CD14-positive monocyte (primary cell): ENCODE data around the gene SELENOF. TPM values are rescaled to one million over a fixed set of nuclear protein-coding genes. Genes with fewer than 3 reads are reported as not detected.

Experiments
- DNase-seq, 3 donors: peaks; one replicate each; pipeline ENCODE4 v3.0.0-alpha.2; 2011 to 2022
- H2AFZ ChIP-seq: 2 replicates; pipeline ENCODE4 v1.6.0; 2012; ENCODE audit warnings: mild to moderate bottlenecking, low read depth, low read length, inconsistent platforms; ENCODE audit not compliant: insufficient read depth, poor library complexity, severe bottlenecking
- H3K27ac ChIP-seq, 2 donors: 1 replicate in 1 of 2; 2 replicates in 1 of 2; pipeline ENCODE4 v1.5.1; 2012 to 2013; ENCODE audit warnings: low read length in 2 of 2, control low read depth in 1 of 2, inconsistent platforms in 1 of 2, low read depth in 1 of 2, mild to moderate bottlenecking in 1 of 2
- H3K27me3 ChIP-seq, 2 donors: one replicate each; pipeline versions ENCODE4 v1.6.0 to v1.6.1; 2011 to 2013; ENCODE audit warnings: low read length in 2 of 2; ENCODE audit not compliant: control insufficient read depth in 2 of 2, insufficient read depth in 2 of 2
- H3K36me3 ChIP-seq, 2 donors: replicated peaks in 1 of 2; 1 replicate in 1 of 2; 2 replicates in 1 of 2; pipeline versions ENCODE4 v1.5.1 to v1.6.1; 2012 to 2013; ENCODE audit warnings: low read length in 2 of 2, control low read depth in 1 of 2, inconsistent platforms in 1 of 2, mild to moderate bottlenecking in 1 of 2; ENCODE audit not compliant: insufficient read depth in 2 of 2, control insufficient read depth in 1 of 2
- H3K4me1 ChIP-seq, 2 donors: 1 replicate in 1 of 2; 2 replicates in 1 of 2; pipeline versions ENCODE4 v1.5.1 to v1.6.1; 2012 to 2013; ENCODE audit warnings: low read length in 2 of 2, control low read depth in 1 of 2, inconsistent platforms in 1 of 2, mild to moderate bottlenecking in 1 of 2, moderate library complexity in 1 of 2; ENCODE audit not compliant: insufficient read depth in 2 of 2, control insufficient read depth in 1 of 2
- H3K4me2 ChIP-seq: replicated peaks from 2 replicates; pipeline ENCODE3; 2012; ENCODE audit warnings: low read length, moderate library complexity, mild to moderate bottlenecking; ENCODE audit not compliant: poor library complexity, severe bottlenecking; ENCODE audit errors: extremely low read depth
- H3K4me3 ChIP-seq, 3 experiments: fragments of 200-600 bp in 1 of 3; sonication (generic) in 1 of 3; replicated peaks in 1 of 3; 1 replicate in 2 of 3; 2 replicates in 1 of 3; pipeline ENCODE4 v1.5.1; 2011 to 2013; ENCODE audit warnings: low read length in 3 of 3, mild to moderate bottlenecking in 3 of 3, control low read depth in 2 of 3, low read depth in 2 of 3, inconsistent platforms in 1 of 3, moderate library complexity in 1 of 3
- H3K79me2 ChIP-seq: 2 replicates; pipeline ENCODE4 v1.6.0; 2012; ENCODE audit warnings: mild to moderate bottlenecking, control low read depth, inconsistent platforms, low read length, moderate library complexity; ENCODE audit not compliant: insufficient read depth
- H3K9ac ChIP-seq: 2 replicates; pipeline ENCODE4 v1.6.0; 2017; ENCODE audit warnings: low read length, mild to moderate bottlenecking; ENCODE audit not compliant: insufficient read depth, poor library complexity, severe bottlenecking
- H3K9me3 ChIP-seq, 2 donors: replicated peaks in 1 of 2; 1 replicate in 1 of 2; 2 replicates in 1 of 2; pipeline versions ENCODE4 v1.5.1 to v1.6.1; 2012 to 2013; ENCODE audit warnings: low read length in 2 of 2, control low read depth in 1 of 2; ENCODE audit not compliant: control insufficient read depth in 1 of 2, insufficient read depth in 1 of 2
- H4K20me1 ChIP-seq: 2 replicates; pipeline ENCODE4 v1.6.0; 2012; ENCODE audit warnings: mild to moderate bottlenecking, low read length, control low read depth, moderate library complexity; ENCODE audit not compliant: insufficient read depth
- H3K27ac Mint-ChIP-seq, 7 donors: one replicate each; pipeline ENCODE4 v1.8.0; 2020; ENCODE audit warnings: mild to moderate bottlenecking in 7 of 7, mixed read lengths in 7 of 7, moderate library complexity in 6 of 7, inconsistent platforms in 2 of 7
- H3K27me3 Mint-ChIP-seq, 3 donors: one replicate each; pipeline ENCODE4 v1.8.0; 2021 to 2022; ENCODE audit warnings: low read depth in 3 of 3, mild to moderate bottlenecking in 3 of 3, mixed read lengths in 3 of 3, moderate library complexity in 3 of 3, inconsistent platforms in 1 of 3
- H3K36me3 Mint-ChIP-seq, 2 donors: one replicate each; pipeline ENCODE4 v1.8.0; 2020; ENCODE audit warnings: mixed read lengths in 2 of 2, inconsistent platforms in 1 of 2, mild to moderate bottlenecking in 1 of 2
- H3K4me1 Mint-ChIP-seq: one replicate; pipeline ENCODE4 v1.8.0; 2020; ENCODE audit warnings: mild to moderate bottlenecking, mixed read lengths
- H3K4me3 Mint-ChIP-seq, 2 donors: one replicate each; pipeline ENCODE4 v1.8.0; 2020; ENCODE audit warnings: mild to moderate bottlenecking in 2 of 2, mixed read lengths in 2 of 2, moderate library complexity in 1 of 2
- H3K9me3 Mint-ChIP-seq, 7 donors: one replicate each; pipeline ENCODE4 v1.8.0; 2020 to 2022; ENCODE audit warnings: mixed read lengths in 7 of 7, mild to moderate bottlenecking in 6 of 7, moderate library complexity in 6 of 7, inconsistent platforms in 2 of 7
- WGBS: methylation state at CpG from one replicate; pipeline ENCODE4 v1.1.5; 2013; ENCODE audit warnings: missing lambda C conversion rate; ENCODE audit not compliant: insufficient coverage; 5-methylcytosine and 5-hydroxymethylcytosine counted together
- intact Hi-C, 2 donors: fragments of 100-400 bp; cut with micrococcal nuclease; formaldehyde crosslinking; loops; one replicate each; pipeline versions ENCODE4 v1.15.0 to v1.15.1; 2023
- polyA plus RNA-seq, 3 donors: library from polyadenylated mRNA; depleted of rRNA in 1 of 3; unstranded in 2 of 3; stranded (reverse) in 1 of 3; fragments of 300-500 nt in 2 of 3; fragments of >200 nt in 1 of 3; fragmentation: Illumina TruSeq in 2 of 3; gene quantifications; 1 replicate in 2 of 3; 2 replicates in 1 of 3; pipeline ENCODE4 v1.2.3, GENCODE V29; 2012 to 2021
- TF ChIP-seq, protein P1 (sequence below): fragments of 200-600 bp; IDR thresholded peaks from one replicate; pipeline ENCODE4 v1.8.0; 2022; ENCODE audit warnings: antibody characterized with exemption, mild to moderate bottlenecking

The SELENOF gene
- polyA plus RNA-seq, 3 donors: 111 to 357 (median 339) TPM

DNA sequence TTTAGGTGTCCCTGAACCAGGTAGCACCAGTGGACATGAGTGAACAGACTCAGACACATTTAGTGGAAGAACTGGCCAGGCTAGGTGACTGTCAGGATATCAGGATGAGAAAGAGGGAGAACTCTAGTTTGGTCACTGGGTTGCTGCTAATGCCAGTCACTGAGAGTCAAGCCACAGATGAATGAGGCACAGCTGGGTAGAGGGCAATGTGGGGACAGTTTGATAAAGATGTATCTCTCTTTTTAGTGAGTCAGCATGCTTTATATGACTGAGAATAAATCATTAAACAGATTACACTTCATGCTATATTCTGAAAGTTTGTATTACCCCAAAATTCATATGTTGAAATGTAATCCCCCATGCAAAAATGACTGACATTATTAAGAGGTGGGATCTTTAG is 87.1 kb downstream of the SELENOF start:
- Histone ChIP-seq H3K4me3 (no peak overlapping the region), H3K36me3 (no peaks in the 10 kb centered on the region), H3K4me1 (peaks cover 0 to 4% of the 10 kb centered on the region in 2 donors), H3K9me3 (no peaks in the 10 kb centered on the region), H3K79me2 (no peaks in the 10 kb centered on the region), H3K27me3 (no peaks in the 10 kb centered on the region), H2AFZ (no peak overlapping the region), H3K27ac (no peak overlapping the region), H3K9ac (no peak overlapping the region), H4K20me1 (no peaks in the 10 kb centered on the region), H3K4me2 (no peak overlapping the region)
- Mint-ChIP-seq H3K4me3 (no peak overlapping the region), H3K4me1 (peaks cover 6% of the 10 kb centered on the region), H3K9me3 (peaks cover 0 to 1% (median 0%) of the 10 kb centered on the region in 7 donors), H3K27me3 (peaks cover 0 to 4% (median 0%) of the 10 kb centered on the region in 3 donors), H3K36me3 (no peaks in the 10 kb centered on the region), H3K27ac (peak overlapping the region in 1 of 7 donors; percentile 37)
- TF ChIP-seq, protein P1, sequence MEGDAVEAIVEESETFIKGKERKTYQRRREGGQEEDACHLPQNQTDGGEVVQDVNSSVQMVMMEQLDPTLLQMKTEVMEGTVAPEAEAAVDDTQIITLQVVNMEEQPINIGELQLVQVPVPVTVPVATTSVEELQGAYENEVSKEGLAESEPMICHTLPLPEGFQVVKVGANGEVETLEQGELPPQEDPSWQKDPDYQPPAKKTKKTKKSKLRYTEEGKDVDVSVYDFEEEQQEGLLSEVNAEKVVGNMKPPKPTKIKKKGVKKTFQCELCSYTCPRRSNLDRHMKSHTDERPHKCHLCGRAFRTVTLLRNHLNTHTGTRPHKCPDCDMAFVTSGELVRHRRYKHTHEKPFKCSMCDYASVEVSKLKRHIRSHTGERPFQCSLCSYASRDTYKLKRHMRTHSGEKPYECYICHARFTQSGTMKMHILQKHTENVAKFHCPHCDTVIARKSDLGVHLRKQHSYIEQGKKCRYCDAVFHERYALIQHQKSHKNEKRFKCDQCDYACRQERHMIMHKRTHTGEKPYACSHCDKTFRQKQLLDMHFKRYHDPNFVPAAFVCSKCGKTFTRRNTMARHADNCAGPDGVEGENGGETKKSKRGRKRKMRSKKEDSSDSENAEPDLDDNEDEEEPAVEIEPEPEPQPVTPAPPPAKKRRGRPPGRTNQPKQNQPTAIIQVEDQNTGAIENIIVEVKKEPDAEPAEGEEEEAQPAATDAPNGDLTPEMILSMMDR: no peak
- intact Hi-C loops: no loop called here
- DNase-seq: no peak

GRCh38 chr1:86825319-86825718 is 88.6 kb downstream of the SELENOF start:
- Mint-ChIP-seq H3K27me3 (peaks cover 0 to 4% (median 0%) of the 10 kb centered on the region in 3 donors), H3K36me3 (no peaks in the 10 kb centered on the region), H3K9me3 (peaks cover 0 to 3% (median 0%) of the 10 kb centered on the region in 7 donors), H3K27ac (no peak overlapping the region), H3K4me1 (peaks cover 6% of the 10 kb centered on the region), H3K4me3 (no peak overlapping the region)
- WGBS: 43% methylated on average over 1 of the region's 2 CpGs
- Histone ChIP-seq H3K27ac (no peak overlapping the region), H3K4me3 (no peak overlapping the region), H3K4me1 (peaks cover 0 to 4% of the 10 kb centered on the region in 2 donors), H3K4me2 (no peak overlapping the region), H3K9ac (no peak overlapping the region), H3K9me3 (no peaks in the 10 kb centered on the region), H3K27me3 (no peaks in the 10 kb centered on the region), H3K36me3 (no peaks in the 10 kb centered on the region), H2AFZ (peak overlapping the region; percentile 24), H4K20me1 (no peaks in the 10 kb centered on the region), H3K79me2 (no peaks in the 10 kb centered on the region)
- TF ChIP-seq, protein P1: no peak
- DNase-seq: no peak
- intact Hi-C loops: no loop called here
